WTC11 (cell line): Measurements from ENCODE around the gene GALNT16.

Source experiments
- CTCF ChIP-seq: fragments of 200-600 bp; IDR thresholded peaks from 2 replicates; pipeline ENCODE4 v1.8.0; 2022; ENCODE audit warnings: antibody characterized with exemption
- MAX ChIP-seq: sonication (generic); formaldehyde crosslinking; IDR thresholded peaks from 2 replicates; pipeline ENCODE4 v1.8.0; 2022; ENCODE audit warnings: mild to moderate bottlenecking, missing genetic modification reagents
- PREB ChIP-seq: sonication (generic); formaldehyde crosslinking; IDR thresholded peaks from 2 replicates; pipeline ENCODE4 v1.8.1; 2022; ENCODE audit warnings: mild to moderate bottlenecking, missing genetic modification reagents, moderate library complexity, borderline replicate concordance

GRCh38 chr14:69226178-69226577 lies 33.8 kb upstream of the GALNT16 start:
- TF ChIP-seq MAX (CRISPR knock-in tag) (no peak), CTCF (no peak), PREB (CRISPR knock-in tag) (no peak)
